Prostate gland (tissue), 2 donors: ENCODE results near the gene RBM10.

ENCODE experiments used
- POLR2A ChIP-seq: fragments of 450-650 bp; IDR thresholded peaks from one replicate; pipeline ENCODE4 v1.6.1; 2016; ENCODE audit warnings: antibody characterized with exemption, mild to moderate bottlenecking
- TF ChIP-seq, protein P1 (sequence below), 4 experiments: fragments of 200-600 bp in 2 of 4; fragments of 450-650 bp in 2 of 4; sonication (generic) in 2 of 4; IDR thresholded peaks; 1 replicate in 3 of 4; 2 replicates in 1 of 4; pipeline ENCODE4 v1.5.1; 2016 to 2019; ENCODE audit warnings: antibody characterized with exemption in 4 of 4, mild to moderate bottlenecking in 2 of 4, moderate library complexity in 2 of 4

- TF ChIP-seq POLR2A = no peak
- TF ChIP-seq, protein P1, sequence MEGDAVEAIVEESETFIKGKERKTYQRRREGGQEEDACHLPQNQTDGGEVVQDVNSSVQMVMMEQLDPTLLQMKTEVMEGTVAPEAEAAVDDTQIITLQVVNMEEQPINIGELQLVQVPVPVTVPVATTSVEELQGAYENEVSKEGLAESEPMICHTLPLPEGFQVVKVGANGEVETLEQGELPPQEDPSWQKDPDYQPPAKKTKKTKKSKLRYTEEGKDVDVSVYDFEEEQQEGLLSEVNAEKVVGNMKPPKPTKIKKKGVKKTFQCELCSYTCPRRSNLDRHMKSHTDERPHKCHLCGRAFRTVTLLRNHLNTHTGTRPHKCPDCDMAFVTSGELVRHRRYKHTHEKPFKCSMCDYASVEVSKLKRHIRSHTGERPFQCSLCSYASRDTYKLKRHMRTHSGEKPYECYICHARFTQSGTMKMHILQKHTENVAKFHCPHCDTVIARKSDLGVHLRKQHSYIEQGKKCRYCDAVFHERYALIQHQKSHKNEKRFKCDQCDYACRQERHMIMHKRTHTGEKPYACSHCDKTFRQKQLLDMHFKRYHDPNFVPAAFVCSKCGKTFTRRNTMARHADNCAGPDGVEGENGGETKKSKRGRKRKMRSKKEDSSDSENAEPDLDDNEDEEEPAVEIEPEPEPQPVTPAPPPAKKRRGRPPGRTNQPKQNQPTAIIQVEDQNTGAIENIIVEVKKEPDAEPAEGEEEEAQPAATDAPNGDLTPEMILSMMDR (IDR thresholded peaks at IDR 0.05) = no peak
Observed at GRCh38 chrX:47201345-47201944, 56.4 kb downstream of the RBM10 start.
